CD14-positive monocyte (primary cell): ENCODE data around the gene CCP110. TPM values are rescaled to one million over a fixed set of nuclear protein-coding genes. Genes with fewer than 3 reads are reported as not detected.

Experiments
- DNase-seq, 3 donors: peaks; one replicate each; pipeline ENCODE4 v3.0.0-alpha.2; 2011 to 2022
- H2AFZ ChIP-seq: 2 replicates; pipeline ENCODE4 v1.6.0; 2012; ENCODE audit warnings: mild to moderate bottlenecking, low read depth, low read length, inconsistent platforms; ENCODE audit not compliant: insufficient read depth, poor library complexity, severe bottlenecking
- H3K27ac ChIP-seq, 2 donors: 1 replicate in 1 of 2; 2 replicates in 1 of 2; pipeline ENCODE4 v1.5.1; 2012 to 2013; ENCODE audit warnings: low read length in 2 of 2, control low read depth in 1 of 2, inconsistent platforms in 1 of 2, low read depth in 1 of 2, mild to moderate bottlenecking in 1 of 2
- H3K27me3 ChIP-seq, 2 donors: one replicate each; pipeline versions ENCODE4 v1.6.0 to v1.6.1; 2011 to 2013; ENCODE audit warnings: low read length in 2 of 2; ENCODE audit not compliant: control insufficient read depth in 2 of 2, insufficient read depth in 2 of 2
- H3K36me3 ChIP-seq, 2 donors: replicated peaks in 1 of 2; 1 replicate in 1 of 2; 2 replicates in 1 of 2; pipeline versions ENCODE4 v1.5.1 to v1.6.1; 2012 to 2013; ENCODE audit warnings: low read length in 2 of 2, control low read depth in 1 of 2, inconsistent platforms in 1 of 2, mild to moderate bottlenecking in 1 of 2; ENCODE audit not compliant: insufficient read depth in 2 of 2, control insufficient read depth in 1 of 2
- H3K4me1 ChIP-seq, 2 donors: 1 replicate in 1 of 2; 2 replicates in 1 of 2; pipeline versions ENCODE4 v1.5.1 to v1.6.1; 2012 to 2013; ENCODE audit warnings: low read length in 2 of 2, control low read depth in 1 of 2, inconsistent platforms in 1 of 2, mild to moderate bottlenecking in 1 of 2, moderate library complexity in 1 of 2; ENCODE audit not compliant: insufficient read depth in 2 of 2, control insufficient read depth in 1 of 2
- H3K4me2 ChIP-seq: replicated peaks from 2 replicates; pipeline ENCODE3; 2012; ENCODE audit warnings: low read length, moderate library complexity, mild to moderate bottlenecking; ENCODE audit not compliant: poor library complexity, severe bottlenecking; ENCODE audit errors: extremely low read depth
- H3K4me3 ChIP-seq, 3 experiments: fragments of 200-600 bp in 1 of 3; sonication (generic) in 1 of 3; replicated peaks in 1 of 3; 1 replicate in 2 of 3; 2 replicates in 1 of 3; pipeline ENCODE4 v1.5.1; 2011 to 2013; ENCODE audit warnings: low read length in 3 of 3, mild to moderate bottlenecking in 3 of 3, control low read depth in 2 of 3, low read depth in 2 of 3, inconsistent platforms in 1 of 3, moderate library complexity in 1 of 3
- H3K79me2 ChIP-seq: 2 replicates; pipeline ENCODE4 v1.6.0; 2012; ENCODE audit warnings: mild to moderate bottlenecking, control low read depth, inconsistent platforms, low read length, moderate library complexity; ENCODE audit not compliant: insufficient read depth
- H3K9ac ChIP-seq: 2 replicates; pipeline ENCODE4 v1.6.0; 2017; ENCODE audit warnings: low read length, mild to moderate bottlenecking; ENCODE audit not compliant: insufficient read depth, poor library complexity, severe bottlenecking
- H3K9me3 ChIP-seq, 2 donors: replicated peaks in 1 of 2; 1 replicate in 1 of 2; 2 replicates in 1 of 2; pipeline versions ENCODE4 v1.5.1 to v1.6.1; 2012 to 2013; ENCODE audit warnings: low read length in 2 of 2, control low read depth in 1 of 2; ENCODE audit not compliant: control insufficient read depth in 1 of 2, insufficient read depth in 1 of 2
- H4K20me1 ChIP-seq: 2 replicates; pipeline ENCODE4 v1.6.0; 2012; ENCODE audit warnings: mild to moderate bottlenecking, low read length, control low read depth, moderate library complexity; ENCODE audit not compliant: insufficient read depth
- H3K27ac Mint-ChIP-seq, 7 donors: one replicate each; pipeline ENCODE4 v1.8.0; 2020; ENCODE audit warnings: mild to moderate bottlenecking in 7 of 7, mixed read lengths in 7 of 7, moderate library complexity in 6 of 7, inconsistent platforms in 2 of 7
- H3K27me3 Mint-ChIP-seq, 3 donors: one replicate each; pipeline ENCODE4 v1.8.0; 2021 to 2022; ENCODE audit warnings: low read depth in 3 of 3, mild to moderate bottlenecking in 3 of 3, mixed read lengths in 3 of 3, moderate library complexity in 3 of 3, inconsistent platforms in 1 of 3
- H3K36me3 Mint-ChIP-seq, 2 donors: one replicate each; pipeline ENCODE4 v1.8.0; 2020; ENCODE audit warnings: mixed read lengths in 2 of 2, inconsistent platforms in 1 of 2, mild to moderate bottlenecking in 1 of 2
- H3K4me1 Mint-ChIP-seq: one replicate; pipeline ENCODE4 v1.8.0; 2020; ENCODE audit warnings: mild to moderate bottlenecking, mixed read lengths
- H3K4me3 Mint-ChIP-seq, 2 donors: one replicate each; pipeline ENCODE4 v1.8.0; 2020; ENCODE audit warnings: mild to moderate bottlenecking in 2 of 2, mixed read lengths in 2 of 2, moderate library complexity in 1 of 2
- H3K9me3 Mint-ChIP-seq, 7 donors: one replicate each; pipeline ENCODE4 v1.8.0; 2020 to 2022; ENCODE audit warnings: mixed read lengths in 7 of 7, mild to moderate bottlenecking in 6 of 7, moderate library complexity in 6 of 7, inconsistent platforms in 2 of 7
- WGBS: methylation state at CpG from one replicate; pipeline ENCODE4 v1.1.5; 2013; ENCODE audit warnings: missing lambda C conversion rate; ENCODE audit not compliant: insufficient coverage; 5-methylcytosine and 5-hydroxymethylcytosine counted together
- intact Hi-C, 2 donors: fragments of 100-400 bp; cut with micrococcal nuclease; formaldehyde crosslinking; loops; one replicate each; pipeline versions ENCODE4 v1.15.0 to v1.15.1; 2023
- polyA plus RNA-seq, 3 donors: library from polyadenylated mRNA; depleted of rRNA in 1 of 3; unstranded in 2 of 3; stranded (reverse) in 1 of 3; fragments of 300-500 nt in 2 of 3; fragments of >200 nt in 1 of 3; fragmentation: Illumina TruSeq in 2 of 3; gene quantifications; 1 replicate in 2 of 3; 2 replicates in 1 of 3; pipeline ENCODE4 v1.2.3, GENCODE V29; 2012 to 2021
- TF ChIP-seq, protein P1 (sequence below): fragments of 200-600 bp; IDR thresholded peaks from one replicate; pipeline ENCODE4 v1.8.0; 2022; ENCODE audit warnings: antibody characterized with exemption, mild to moderate bottlenecking

Gene CCP110
- polyA plus RNA-seq, 3 donors = 3.5 to 6.2 (median 6.1) TPM

DNA sequence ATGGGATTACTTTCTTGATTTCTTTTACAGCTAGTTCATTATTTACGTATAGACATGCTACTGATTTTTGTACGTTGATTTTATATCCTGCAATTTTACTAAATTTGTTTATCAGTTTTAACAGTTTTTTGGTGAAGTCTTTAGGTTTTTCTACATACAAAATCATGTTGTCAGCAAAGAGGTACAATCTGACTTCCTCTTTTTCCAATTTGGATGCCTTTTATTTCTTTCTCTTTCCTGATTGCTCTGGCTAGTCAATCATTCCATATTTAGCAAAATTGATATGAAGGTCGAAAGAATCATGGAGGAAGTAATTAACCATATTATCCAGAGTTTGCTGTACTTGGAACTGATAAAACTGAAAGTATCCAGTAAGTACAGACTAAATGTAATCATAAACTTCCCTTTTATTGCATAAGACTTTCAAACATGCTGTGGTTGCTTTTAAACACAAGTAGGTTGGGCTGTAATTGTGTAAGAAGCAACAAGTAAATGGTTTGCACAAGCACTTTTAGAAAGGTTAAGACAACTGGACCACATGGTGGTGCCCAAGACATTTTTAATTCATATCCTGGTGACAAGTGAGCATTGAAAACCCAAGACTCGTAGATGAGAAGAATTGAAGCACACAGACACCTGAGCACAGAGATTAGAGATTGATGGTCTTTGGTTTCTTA lies 10.2 kb upstream of the CCP110 start:
- Mint-ChIP-seq H3K9me3 (peaks cover 0 to 3% (median 0%) of the 10 kb centered on the region in 7 donors), H3K27me3 (no peaks in the 10 kb centered on the region), H3K4me1 (peaks cover 33% of the 10 kb centered on the region), H3K27ac (peak overlapping the region; percentile 88 to 96 (median 92)), H3K4me3 (peak overlapping the region; percentile 61 to 86), H3K36me3 (peaks cover 34 to 42% of the 10 kb centered on the region in 2 donors)
- Histone ChIP-seq H3K4me1 (peaks cover 19 to 43% of the 10 kb centered on the region in 2 donors), H3K79me2 (peaks cover 48% of the 10 kb centered on the region), H4K20me1 (no peaks in the 10 kb centered on the region), H3K4me2 (peak overlapping the region; percentile 76), H3K27ac (peak overlapping the region in 1 of 2 donors; percentile 88), H3K9ac (peak overlapping the region; percentile 41), H3K36me3 (peaks cover 37 to 44% of the 10 kb centered on the region in 2 donors), H3K4me3 (peak overlapping the region; percentile 37 to 77 (median 69)), H2AFZ (peak overlapping the region; percentile 49), H3K27me3 (no peaks in the 10 kb centered on the region), H3K9me3 (no peaks in the 10 kb centered on the region)
- peak; percentile 70 to 89 (median 80) for DNase-seq
- TF ChIP-seq, protein P1, sequence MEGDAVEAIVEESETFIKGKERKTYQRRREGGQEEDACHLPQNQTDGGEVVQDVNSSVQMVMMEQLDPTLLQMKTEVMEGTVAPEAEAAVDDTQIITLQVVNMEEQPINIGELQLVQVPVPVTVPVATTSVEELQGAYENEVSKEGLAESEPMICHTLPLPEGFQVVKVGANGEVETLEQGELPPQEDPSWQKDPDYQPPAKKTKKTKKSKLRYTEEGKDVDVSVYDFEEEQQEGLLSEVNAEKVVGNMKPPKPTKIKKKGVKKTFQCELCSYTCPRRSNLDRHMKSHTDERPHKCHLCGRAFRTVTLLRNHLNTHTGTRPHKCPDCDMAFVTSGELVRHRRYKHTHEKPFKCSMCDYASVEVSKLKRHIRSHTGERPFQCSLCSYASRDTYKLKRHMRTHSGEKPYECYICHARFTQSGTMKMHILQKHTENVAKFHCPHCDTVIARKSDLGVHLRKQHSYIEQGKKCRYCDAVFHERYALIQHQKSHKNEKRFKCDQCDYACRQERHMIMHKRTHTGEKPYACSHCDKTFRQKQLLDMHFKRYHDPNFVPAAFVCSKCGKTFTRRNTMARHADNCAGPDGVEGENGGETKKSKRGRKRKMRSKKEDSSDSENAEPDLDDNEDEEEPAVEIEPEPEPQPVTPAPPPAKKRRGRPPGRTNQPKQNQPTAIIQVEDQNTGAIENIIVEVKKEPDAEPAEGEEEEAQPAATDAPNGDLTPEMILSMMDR = peak; percentile 11
- intact Hi-C loops = no loop called here
- 0% methylated on average over 1 of the region's 4 CpGs for WGBS

DNA sequence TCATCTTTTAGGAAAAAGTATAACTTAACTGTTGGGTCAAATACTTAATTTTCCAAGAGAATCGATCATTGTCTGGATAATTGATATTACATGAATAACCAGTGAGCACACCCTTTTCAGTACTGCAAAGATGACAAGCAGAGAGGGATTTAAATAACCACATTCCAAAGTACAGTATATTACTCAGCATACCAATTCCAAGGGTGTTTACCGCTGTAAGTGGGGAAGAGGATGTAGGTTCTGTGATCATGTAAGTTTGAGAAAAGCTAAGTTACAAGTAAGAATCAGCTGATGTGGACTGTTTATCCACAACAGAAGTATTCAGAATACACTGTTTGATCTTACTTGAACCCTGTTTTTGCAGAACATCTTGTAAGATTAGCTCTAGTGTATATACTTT lies 8.0 kb upstream of the CCP110 start:
- Mint-ChIP-seq H3K27ac (peak overlapping the region in 1 of 7 donors; percentile 50), H3K9me3 (peaks cover 0 to 5% (median 0%) of the 10 kb centered on the region in 7 donors), H3K36me3 (peaks cover 34 to 38% of the 10 kb centered on the region in 2 donors), H3K27me3 (no peaks in the 10 kb centered on the region), H3K4me1 (peaks cover 51% of the 10 kb centered on the region), H3K4me3 (no peak overlapping the region)
- Histone ChIP-seq H3K9ac (no peak overlapping the region), H4K20me1 (peaks cover 8% of the 10 kb centered on the region), H3K4me1 (peaks cover 31 to 61% of the 10 kb centered on the region in 2 donors), H3K27ac (peak overlapping the region in 1 of 2 donors; percentile 9), H3K4me3 (no peak overlapping the region), H2AFZ (no peak overlapping the region), H3K27me3 (no peaks in the 10 kb centered on the region), H3K9me3 (no peaks in the 10 kb centered on the region), H3K36me3 (peaks cover 28 to 29% of the 10 kb centered on the region in 2 donors), H3K79me2 (peaks cover 71% of the 10 kb centered on the region), H3K4me2 (no peak overlapping the region)
- intact Hi-C loops = no loop called here
- TF ChIP-seq, protein P1 = no peak
- WGBS = no CpG with 5 or more reads among the region's 2 CpGs
- DNase-seq = no peak
